ENCODE results near the gene LRRC8D.

The LRRC8D gene

GRCh38 chr1:89844241-89844807 is 23.5 kb downstream of the LRRC8D start:
- no peak overlapping the region for H3K9ac ChIP-seq (ENCODE audit: low read depth, low read length)
- H3K4me3 ChIP-seq (ENCODE audit: low read depth, low read length), result peak overlapping the region; percentile 73
- no peak overlapping the region for H3K27ac ChIP-seq (ENCODE audit: low read depth, low read length)
- no peaks in the 10 kb centered on the region for H3K27me3 ChIP-seq (ENCODE audit: control insufficient read depth, insufficient read depth, low read length)
- H3K36me3 ChIP-seq (ENCODE audit: control insufficient read depth, insufficient read depth, low read length), result peaks cover 41% of the 10 kb centered on the region
- no peaks in the 10 kb centered on the region for H3K9me3 ChIP-seq (ENCODE audit: control insufficient read depth, insufficient read depth, low read length)
- peaks cover 17% of the 10 kb centered on the region for H3K4me1 ChIP-seq (ENCODE audit: control insufficient read depth, insufficient read depth, low read length)

GRCh38 chr1:89844860-89845259 is 24.0 kb downstream of the LRRC8D start:
- Histone ChIP-seq H3K4me1 (ENCODE audit: control insufficient read depth, insufficient read depth, low read length) (peaks cover 15% of the 10 kb centered on the region), H3K36me3 (ENCODE audit: control insufficient read depth, insufficient read depth, low read length) (peaks cover 45% of the 10 kb centered on the region), H3K27me3 (ENCODE audit: control insufficient read depth, insufficient read depth, low read length) (no peaks in the 10 kb centered on the region), H3K4me3 (ENCODE audit: low read depth, low read length) (no peak overlapping the region), H3K9me3 (ENCODE audit: control insufficient read depth, insufficient read depth, low read length) (no peaks in the 10 kb centered on the region), H3K27ac (ENCODE audit: low read depth, low read length) (no peak overlapping the region), H3K9ac (ENCODE audit: low read depth, low read length) (no peak overlapping the region)

GRCh38 chr1:89847191-89847729 is 26.4 kb downstream of the LRRC8D start:
- Histone ChIP-seq H3K27me3 (ENCODE audit: control insufficient read depth, insufficient read depth, low read length) (no peaks in the 10 kb centered on the region), H3K4me1 (ENCODE audit: control insufficient read depth, insufficient read depth, low read length) (peaks cover 13% of the 10 kb centered on the region), H3K9me3 (ENCODE audit: control insufficient read depth, insufficient read depth, low read length) (no peaks in the 10 kb centered on the region), H3K9ac (ENCODE audit: low read depth, low read length) (no peak overlapping the region), H3K27ac (ENCODE audit: low read depth, low read length) (no peak overlapping the region), H3K4me3 (ENCODE audit: low read depth, low read length) (no peak overlapping the region), H3K36me3 (ENCODE audit: control insufficient read depth, insufficient read depth, low read length) (peaks cover 62% of the 10 kb centered on the region)

DNA sequence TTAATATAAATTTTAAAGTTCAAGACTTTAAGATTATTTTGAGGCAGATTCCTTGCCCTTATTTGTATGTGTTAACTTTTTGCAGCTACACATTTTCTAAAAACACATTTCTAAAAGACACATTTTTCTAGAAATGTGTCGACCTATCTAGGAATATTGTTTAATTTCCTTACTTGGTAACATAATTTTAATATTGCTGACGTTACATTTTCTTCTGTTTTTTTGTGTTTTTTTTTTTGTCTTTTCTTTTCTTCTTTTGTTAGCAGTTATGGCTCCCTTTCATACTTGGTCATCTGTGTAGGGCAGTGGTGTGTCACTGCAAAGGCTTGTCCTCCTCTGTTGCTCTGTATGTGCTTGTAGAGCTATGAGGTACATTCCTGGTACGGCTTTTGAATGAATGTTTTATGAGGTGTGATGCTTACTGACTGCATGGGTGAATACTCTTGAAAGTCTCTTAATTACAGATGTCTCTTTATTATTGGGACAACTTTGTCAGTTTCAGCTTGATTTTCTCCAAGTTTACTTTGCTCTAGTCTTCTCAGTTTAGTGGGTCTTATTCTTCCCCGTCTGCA is 30.1 kb downstream of the LRRC8D start:
- Histone ChIP-seq H3K4me1 (ENCODE audit: control insufficient read depth, insufficient read depth, low read length) (no peaks in the 10 kb centered on the region), H3K9ac (ENCODE audit: low read depth, low read length) (no peak overlapping the region), H3K27me3 (ENCODE audit: control insufficient read depth, insufficient read depth, low read length) (no peaks in the 10 kb centered on the region), H3K27ac (ENCODE audit: low read depth, low read length) (no peak overlapping the region), H3K36me3 (ENCODE audit: control insufficient read depth, insufficient read depth, low read length) (peaks cover 79% of the 10 kb centered on the region), H3K9me3 (ENCODE audit: control insufficient read depth, insufficient read depth, low read length) (no peaks in the 10 kb centered on the region), H3K4me3 (ENCODE audit: low read depth, low read length) (no peak overlapping the region)

GRCh38 chr1:89854140-89854539 is 33.3 kb downstream of the LRRC8D start:
- no peak overlapping the region for H3K27ac ChIP-seq (ENCODE audit: low read depth, low read length)
- no peaks in the 10 kb centered on the region for H3K9me3 ChIP-seq (ENCODE audit: control insufficient read depth, insufficient read depth, low read length)
- no peak overlapping the region for H3K4me3 ChIP-seq (ENCODE audit: low read depth, low read length)
- H3K36me3 ChIP-seq (ENCODE audit: control insufficient read depth, insufficient read depth, low read length), result peaks cover 63% of the 10 kb centered on the region
- no peaks in the 10 kb centered on the region for H3K27me3 ChIP-seq (ENCODE audit: control insufficient read depth, insufficient read depth, low read length)
- no peak overlapping the region for H3K9ac ChIP-seq (ENCODE audit: low read depth, low read length)
- no peaks in the 10 kb centered on the region for H3K4me1 ChIP-seq (ENCODE audit: control insufficient read depth, insufficient read depth, low read length)

GRCh38 chr1:89855413-89856123 is 34.7 kb downstream of the LRRC8D start:
- Histone ChIP-seq H3K27ac (ENCODE audit: low read depth, low read length) (no peak overlapping the region), H3K9ac (ENCODE audit: low read depth, low read length) (no peak overlapping the region), H3K4me1 (ENCODE audit: control insufficient read depth, insufficient read depth, low read length) (no peaks in the 10 kb centered on the region), H3K9me3 (ENCODE audit: control insufficient read depth, insufficient read depth, low read length) (no peaks in the 10 kb centered on the region), H3K27me3 (ENCODE audit: control insufficient read depth, insufficient read depth, low read length) (no peaks in the 10 kb centered on the region), H3K36me3 (ENCODE audit: control insufficient read depth, insufficient read depth, low read length) (peaks cover 58% of the 10 kb centered on the region), H3K4me3 (ENCODE audit: low read depth, low read length) (no peak overlapping the region)

- Histone ChIP-seq H3K4me1 (ENCODE audit: control insufficient read depth, insufficient read depth, low read length) (peaks cover 35% of the 10 kb centered on the region), H3K9ac (ENCODE audit: low read depth, low read length) (no peak overlapping the region), H3K4me3 (ENCODE audit: low read depth, low read length) (no peak overlapping the region), H3K9me3 (ENCODE audit: control insufficient read depth, insufficient read depth, low read length) (no peaks in the 10 kb centered on the region), H3K36me3 (ENCODE audit: control insufficient read depth, insufficient read depth, low read length) (peaks cover 13% of the 10 kb centered on the region), H3K27ac (ENCODE audit: low read depth, low read length) (no peak overlapping the region), H3K27me3 (ENCODE audit: control insufficient read depth, insufficient read depth, low read length) (no peaks in the 10 kb centered on the region)
These were observed 42.5 kb downstream of the LRRC8D start for GRCh38 chr1:89863165-89863830.

DNA sequence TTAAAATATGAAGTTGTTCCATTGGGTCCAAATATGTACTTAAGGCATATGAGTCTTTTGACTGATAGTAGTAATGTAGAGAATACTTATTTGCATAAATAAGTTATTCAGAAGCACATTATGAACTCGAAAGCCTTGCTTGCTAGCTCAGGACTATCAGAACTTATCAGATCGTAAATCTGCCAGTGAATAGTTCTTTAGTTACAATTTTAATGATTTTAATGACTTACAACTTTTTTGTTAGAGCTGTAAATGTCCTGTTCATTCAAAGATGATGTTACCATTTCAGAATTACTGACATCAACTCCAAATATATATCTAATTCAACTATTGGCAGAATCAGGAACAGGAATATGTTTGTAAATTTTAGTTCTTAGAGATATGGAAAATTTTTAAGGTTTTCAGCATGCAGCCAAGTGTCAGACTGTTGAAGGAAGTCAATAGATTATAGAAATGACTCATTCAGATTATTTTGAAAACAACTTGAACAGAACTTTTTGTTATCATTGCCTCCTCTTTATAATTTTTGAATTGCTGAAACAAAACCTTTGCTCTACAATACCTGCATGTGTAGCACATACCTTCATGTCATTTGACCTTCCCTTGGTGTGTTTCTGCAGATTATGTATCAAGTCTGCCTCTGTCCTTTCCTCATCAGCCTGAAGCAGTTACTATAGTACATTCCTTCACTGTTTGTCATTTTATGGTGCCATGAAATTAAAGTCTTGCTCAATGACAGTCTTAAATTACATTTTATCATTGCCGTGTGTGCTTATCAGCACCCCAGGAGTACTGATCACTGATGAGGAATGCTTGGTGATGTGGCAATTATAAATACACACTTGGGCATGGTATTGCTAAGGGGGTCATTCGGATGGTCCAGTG is 44.9 kb downstream of the LRRC8D start:
- peaks cover 39% of the 10 kb centered on the region for H3K4me1 ChIP-seq (ENCODE audit: control insufficient read depth, insufficient read depth, low read length)
- H3K36me3 ChIP-seq (ENCODE audit: control insufficient read depth, insufficient read depth, low read length), result peaks cover 16% of the 10 kb centered on the region
- no peak overlapping the region for H3K4me3 ChIP-seq (ENCODE audit: low read depth, low read length)
- H3K27me3 ChIP-seq (ENCODE audit: control insufficient read depth, insufficient read depth, low read length), result no peaks in the 10 kb centered on the region
- no peaks in the 10 kb centered on the region for H3K9me3 ChIP-seq (ENCODE audit: control insufficient read depth, insufficient read depth, low read length)
- H3K27ac ChIP-seq (ENCODE audit: low read depth, low read length), result no peak overlapping the region
- H3K9ac ChIP-seq (ENCODE audit: low read depth, low read length), result no peak overlapping the region

DNA sequence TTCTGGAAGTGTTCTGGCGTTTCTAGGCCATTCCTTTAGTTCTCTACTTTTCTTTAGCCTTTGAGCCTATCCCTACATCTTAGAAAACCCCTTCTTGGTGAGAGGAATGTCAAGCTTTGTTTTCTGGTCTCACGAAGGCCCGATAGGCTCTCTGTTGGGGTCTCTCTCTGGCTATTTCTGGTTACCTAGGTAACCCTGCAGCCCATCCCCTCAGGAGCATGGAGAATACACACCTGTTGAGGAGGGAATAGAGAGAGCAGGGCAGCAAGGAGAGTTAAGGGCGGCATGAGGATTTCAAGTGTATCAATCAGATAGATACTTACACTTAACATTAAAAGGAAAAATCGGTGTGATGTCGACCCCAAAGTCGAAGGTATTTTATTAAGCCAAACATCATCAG is 45.7 kb downstream of the LRRC8D start:
- no peak overlapping the region for H3K4me3 ChIP-seq (ENCODE audit: low read depth, low read length)
- peaks cover 16% of the 10 kb centered on the region for H3K36me3 ChIP-seq (ENCODE audit: control insufficient read depth, insufficient read depth, low read length)
- no peak overlapping the region for H3K9ac ChIP-seq (ENCODE audit: low read depth, low read length)
- H3K27me3 ChIP-seq (ENCODE audit: control insufficient read depth, insufficient read depth, low read length), result no peaks in the 10 kb centered on the region
- no peak overlapping the region for H3K27ac ChIP-seq (ENCODE audit: low read depth, low read length)
- H3K4me1 ChIP-seq (ENCODE audit: control insufficient read depth, insufficient read depth, low read length), result peaks cover 42% of the 10 kb centered on the region
- H3K9me3 ChIP-seq (ENCODE audit: control insufficient read depth, insufficient read depth, low read length), result no peaks in the 10 kb centered on the region

DNA sequence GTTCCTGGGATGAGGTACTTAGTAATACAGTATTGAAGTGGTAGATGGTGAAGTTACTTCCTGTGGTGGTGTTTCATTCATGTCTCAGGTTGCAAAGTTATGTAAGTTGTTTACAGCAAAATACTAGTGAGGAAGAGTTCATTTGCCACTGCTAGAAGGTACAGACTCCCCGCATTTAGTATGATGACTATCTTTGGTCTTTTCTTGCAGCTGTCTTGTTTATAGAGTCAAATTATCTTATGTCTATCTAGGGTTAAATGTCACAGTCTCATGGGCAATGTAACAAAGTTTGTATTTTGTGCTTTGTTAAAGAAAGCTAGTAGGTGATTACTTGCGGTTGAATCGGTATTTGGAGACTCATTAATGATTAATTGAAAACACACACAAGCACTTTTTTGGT is 50.2 kb downstream of the LRRC8D start:
- H3K9ac ChIP-seq (ENCODE audit: low read depth, low read length), result no peak overlapping the region
- H3K4me1 ChIP-seq (ENCODE audit: control insufficient read depth, insufficient read depth, low read length), result peaks cover 25% of the 10 kb centered on the region
- no peaks in the 10 kb centered on the region for H3K9me3 ChIP-seq (ENCODE audit: control insufficient read depth, insufficient read depth, low read length)
- H3K4me3 ChIP-seq (ENCODE audit: low read depth, low read length), result no peak overlapping the region
- peaks cover 13% of the 10 kb centered on the region for H3K36me3 ChIP-seq (ENCODE audit: control insufficient read depth, insufficient read depth, low read length)
- H3K27ac ChIP-seq (ENCODE audit: low read depth, low read length), result no peak overlapping the region
- no peaks in the 10 kb centered on the region for H3K27me3 ChIP-seq (ENCODE audit: control insufficient read depth, insufficient read depth, low read length)

Data from HUES48 (cell line).